HG03196 (cell line): ENCODE data around the gene TAF11.
"Not testable (repeated sequence)": the region's sequence is repeated elsewhere in the genome, so short reads cannot be mapped to it uniquely, and the experiment has no call there.

Source experiments
- ATAC-seq: cut with Tn5 transposase; IDR thresholded peaks from one replicate; pipeline ENCODE4 v1.9.1; 2021; ENCODE audit not compliant: unreplicated experiment

TAF11 gene

GRCh38 chr6:34867484-34867883 is 20.4 kb downstream of the TAF11 start:
- no peak for ATAC-seq

- ATAC-seq, result no peak
Measured at GRCh38 chr6:34866509-34866908, 21.3 kb downstream of the TAF11 start.

- no peak for ATAC-seq
Measured at GRCh38 chr6:34865107-34865506, 22.7 kb downstream of the TAF11 start.

- no peak for ATAC-seq
Measured at GRCh38 chr6:34864007-34864406, 23.8 kb downstream of the TAF11 start.

- no peak for ATAC-seq
Measured at GRCh38 chr6:34860776-34861175, 27.1 kb downstream of the TAF11 start.

- no peak for ATAC-seq
Measured at GRCh38 chr6:34859951-34860350, 27.9 kb downstream of the TAF11 start.

GRCh38 chr6:34858681-34859080 is 29.2 kb downstream of the TAF11 start:
- no peak for ATAC-seq

GRCh38 chr6:34855463-34855862 is 32.4 kb downstream of the TAF11 start:
- ATAC-seq, result no peak

- no peak for ATAC-seq
Measured at GRCh38 chr6:34852406-34853085, 35.3 kb downstream of the TAF11 start.

GRCh38 chr6:34851361-34851760 is 36.5 kb downstream of the TAF11 start:
- ATAC-seq, result no peak

- ATAC-seq, result not testable (repeated sequence)
Measured at GRCh38 chr6:34849066-34849465, 38.8 kb downstream of the TAF11 start.

- no peak for ATAC-seq
Measured at GRCh38 chr6:34839666-34840352, 48.0 kb downstream of the TAF11 start.

- no peak for ATAC-seq
Measured at GRCh38 chr6:34837528-34837927, 50.3 kb downstream of the TAF11 start.

GRCh38 chr6:34836451-34836850 is 51.4 kb downstream of the TAF11 start:
- ATAC-seq, result no peak

- ATAC-seq, result no peak
Measured at GRCh38 chr6:34836008-34836407, 51.8 kb downstream of the TAF11 start.

- no peak for ATAC-seq
Measured at GRCh38 chr6:34834789-34835518, 52.9 kb downstream of the TAF11 start.

GRCh38 chr6:34832942-34833341 is 54.9 kb downstream of the TAF11 start:
- no peak for ATAC-seq

GRCh38 chr6:34829137-34829536 is 58.7 kb downstream of the TAF11 start:
- no peak for ATAC-seq
